CD4-positive, alpha-beta T cell treated with Interleukin-4 for 1 hour (primary cell): ENCODE measurements around the gene OR8B3.

ENCODE experiments used
- DNase-seq, 2 donors: peaks; one replicate each; pipeline ENCODE4 v3.0.0-alpha.2; 2020 to 2022

Gene OR8B3

GRCh38 chr11:124346311-124346955 lies 52.4 kb downstream of the OR8B3 start:
- no peak for DNase-seq
